GM21423 (cell line): ENCODE measurements around the gene KYAT1.
"Not testable (repeated sequence)": the region's sequence is repeated elsewhere in the genome, so short reads cannot be mapped to it uniquely, and the experiment has no call there.

Source experiments
- ATAC-seq: cut with Tn5 transposase; IDR thresholded peaks from one replicate; pipeline ENCODE4 v1.9.1; 2021; ENCODE audit warnings: mild to moderate bottlenecking, moderate library complexity; ENCODE audit not compliant: unreplicated experiment

KYAT1 gene

DNA sequence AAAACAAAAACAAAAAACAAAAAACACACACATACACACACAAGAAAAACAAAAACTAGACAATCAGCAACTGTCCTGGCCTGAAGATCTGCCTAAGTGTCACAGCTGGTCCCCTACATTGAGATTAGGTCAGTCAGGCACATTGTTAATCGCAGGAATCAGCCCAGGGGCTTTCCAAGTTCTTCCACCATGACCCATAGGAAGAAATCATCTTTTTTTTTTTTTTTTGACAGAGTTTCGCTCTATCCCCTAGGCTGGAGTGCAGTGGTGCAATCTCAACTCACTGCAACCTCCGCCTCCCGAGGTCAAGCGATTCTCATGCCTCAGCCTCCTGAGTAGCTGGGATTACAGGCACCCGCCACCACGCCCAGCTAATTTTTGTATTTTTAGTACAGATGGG is 38.6 kb downstream of the KYAT1 start:
- ATAC-seq: not testable (repeated sequence)

- ATAC-seq: no peak
Measured at GRCh38 chr9:128841694-128842492, 39.9 kb downstream of the KYAT1 start.

GRCh38 chr9:128840524-128840923 is 41.2 kb downstream of the KYAT1 start:
- ATAC-seq: no peak

- no peak for ATAC-seq
Measured at GRCh38 chr9:128838338-128838737, 43.4 kb downstream of the KYAT1 start.

DNA sequence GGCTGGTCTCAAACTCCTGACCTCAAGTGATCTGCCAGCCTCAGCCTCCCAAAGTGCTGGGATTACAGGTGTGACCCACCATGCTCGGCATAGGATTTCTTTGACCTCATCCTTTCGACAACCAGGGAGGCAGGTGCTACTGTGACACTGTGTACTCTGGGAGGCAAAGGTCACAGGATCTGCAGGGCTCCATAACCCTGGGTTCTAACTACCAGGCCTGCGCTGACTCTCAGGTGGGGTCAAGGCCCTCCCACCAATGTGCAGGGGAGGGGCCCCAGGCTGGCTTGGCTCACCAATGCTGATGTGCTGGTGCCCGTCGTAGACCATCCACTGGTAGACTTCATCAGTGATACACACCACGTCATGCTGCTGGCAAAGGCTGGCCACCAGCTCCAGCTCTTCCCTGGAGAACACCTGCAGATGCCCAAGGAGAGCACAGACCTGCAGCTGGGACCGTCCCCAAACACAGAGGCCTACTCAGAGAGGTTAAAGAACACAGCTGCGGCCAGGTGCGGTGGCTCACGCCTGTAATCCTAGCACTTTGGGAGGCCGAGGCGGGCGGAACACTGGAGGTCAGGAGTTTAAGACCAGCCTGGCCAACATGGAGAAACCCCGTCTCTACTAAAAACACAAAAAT is 45.1 kb downstream of the KYAT1 start:
- no peak for ATAC-seq

- no peak for ATAC-seq
Measured at GRCh38 chr9:128835246-128836210, 46.2 kb downstream of the KYAT1 start.

DNA sequence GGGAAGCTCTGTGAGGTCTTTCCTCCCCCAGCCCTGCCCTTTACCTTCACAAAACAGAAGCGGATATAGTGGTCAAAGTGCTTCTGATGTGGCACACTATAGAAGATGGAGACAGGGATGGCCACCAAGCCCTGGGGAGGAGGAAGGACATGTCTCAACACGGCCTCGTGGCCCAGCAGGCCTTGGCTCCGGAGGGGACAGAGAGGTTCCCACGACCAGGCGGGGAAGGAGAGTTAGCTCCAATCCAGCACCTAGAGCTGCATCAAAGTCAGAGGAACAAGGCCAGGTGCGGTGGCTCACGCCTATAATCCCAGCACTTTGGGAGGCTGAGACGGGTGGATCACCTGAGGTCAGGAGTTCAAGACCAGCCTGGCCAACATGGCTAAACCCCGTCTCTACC is 48.1 kb downstream of the KYAT1 start:
- no peak for ATAC-seq

DNA sequence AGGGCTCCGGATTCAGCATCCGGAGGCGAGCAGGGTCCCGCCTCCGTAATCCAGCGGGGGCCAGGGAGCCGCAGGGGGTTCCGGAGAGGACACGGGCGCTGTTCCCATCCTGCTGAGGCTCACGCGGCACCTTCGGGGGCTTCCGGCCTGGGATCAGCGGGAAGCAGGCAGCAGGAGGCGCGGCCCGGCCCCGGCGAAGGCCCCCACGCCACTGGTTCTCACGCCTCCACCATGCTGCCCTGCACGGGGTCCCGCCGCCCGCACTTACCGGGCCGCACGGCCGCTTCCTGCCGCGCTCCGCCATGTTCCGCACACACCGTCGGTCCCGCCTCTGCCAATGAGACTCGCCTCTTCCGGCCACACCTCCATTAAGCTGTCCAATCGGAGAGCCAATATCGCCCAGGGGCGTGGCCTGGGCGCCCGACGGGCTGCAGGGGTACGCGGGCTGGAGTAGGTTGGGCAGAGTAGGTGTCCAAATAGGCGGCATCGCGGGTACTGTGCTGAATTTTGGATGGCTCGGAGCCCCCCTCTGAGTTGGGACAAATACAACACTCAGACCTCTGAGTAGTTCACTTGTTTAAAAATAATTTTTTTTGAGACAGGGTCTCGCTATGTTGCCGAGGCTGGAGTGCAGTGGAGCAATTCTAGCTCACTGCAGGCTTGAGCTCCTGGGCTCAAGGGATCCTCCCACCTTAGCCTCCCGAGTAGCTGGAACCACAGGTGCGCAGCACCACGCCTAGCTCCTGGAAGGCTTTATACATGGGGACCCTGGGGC is 52.1 kb downstream of the KYAT1 start, which contains the start of gene SPOUT1:
Gene SPOUT1 (minus strand): TSS at position 318 of the 775 bp plus-strand sequence. CDS start 14 bp downstream, at position 304.
- peak; percentile 98 for ATAC-seq

DNA sequence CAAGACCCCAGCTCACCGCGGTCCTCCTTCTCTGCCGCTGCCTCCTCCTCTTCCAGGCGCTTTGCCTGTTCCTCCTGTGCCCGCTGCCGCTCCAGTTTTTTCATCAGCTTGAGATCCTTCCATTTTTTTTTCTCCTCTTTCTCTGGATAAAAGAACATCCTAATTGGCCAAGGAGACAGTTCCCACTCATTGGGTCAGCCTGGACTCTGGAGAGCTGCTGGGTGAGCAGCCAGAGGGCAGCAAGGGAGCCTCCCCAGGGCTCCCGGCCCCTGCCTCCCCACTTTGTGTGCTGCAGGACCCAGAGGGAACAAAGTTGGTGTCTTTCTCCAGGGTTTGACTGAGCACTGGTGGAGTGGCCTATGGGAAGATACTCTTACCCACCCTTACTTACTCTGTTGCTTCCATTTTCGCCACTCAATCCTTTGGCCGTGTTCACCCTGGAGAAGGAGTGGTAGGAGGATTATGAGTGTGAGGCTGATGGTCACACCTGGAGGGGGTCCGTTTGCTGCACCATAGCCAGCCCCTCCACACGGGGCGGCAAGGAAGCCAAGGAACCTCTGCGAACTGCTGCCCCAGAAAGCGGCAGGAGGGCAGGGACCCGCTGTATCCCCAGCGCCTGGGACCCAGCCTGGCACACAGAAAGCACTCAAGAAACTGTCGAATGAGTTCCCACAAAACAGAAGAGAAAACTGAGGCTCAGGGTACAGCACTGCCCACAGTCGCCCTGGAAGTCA is 52.9 kb downstream of the KYAT1 start:
- no peak for ATAC-seq

- ATAC-seq: no peak
Measured at GRCh38 chr9:128828267-128828666, 53.5 kb downstream of the KYAT1 start.

- ATAC-seq: no peak
Measured at GRCh38 chr9:128825923-128826700, 55.6 kb downstream of the KYAT1 start.

DNA sequence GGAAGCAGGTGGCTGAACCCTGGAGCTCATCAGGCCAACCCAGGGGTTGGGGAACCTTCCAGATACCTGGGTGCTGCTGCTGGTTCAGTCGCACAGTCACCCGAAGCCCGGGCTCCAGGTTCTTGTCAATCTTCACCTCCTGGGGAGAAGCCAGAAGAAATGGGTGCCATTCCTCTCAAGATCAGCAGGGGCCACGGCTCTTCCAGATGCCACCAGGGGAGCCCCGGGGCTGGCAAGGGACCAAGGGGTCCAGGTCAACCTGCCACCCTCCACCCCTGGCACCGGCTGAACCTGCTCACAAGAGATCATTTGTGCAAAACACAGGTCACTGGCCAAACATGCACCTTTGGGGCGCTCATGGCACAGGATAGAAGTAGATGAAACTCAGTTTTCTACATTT is 56.8 kb downstream of the KYAT1 start:
- no peak for ATAC-seq

GRCh38 chr9:128823903-128824406 is 57.8 kb downstream of the KYAT1 start:
- no peak for ATAC-seq

DNA sequence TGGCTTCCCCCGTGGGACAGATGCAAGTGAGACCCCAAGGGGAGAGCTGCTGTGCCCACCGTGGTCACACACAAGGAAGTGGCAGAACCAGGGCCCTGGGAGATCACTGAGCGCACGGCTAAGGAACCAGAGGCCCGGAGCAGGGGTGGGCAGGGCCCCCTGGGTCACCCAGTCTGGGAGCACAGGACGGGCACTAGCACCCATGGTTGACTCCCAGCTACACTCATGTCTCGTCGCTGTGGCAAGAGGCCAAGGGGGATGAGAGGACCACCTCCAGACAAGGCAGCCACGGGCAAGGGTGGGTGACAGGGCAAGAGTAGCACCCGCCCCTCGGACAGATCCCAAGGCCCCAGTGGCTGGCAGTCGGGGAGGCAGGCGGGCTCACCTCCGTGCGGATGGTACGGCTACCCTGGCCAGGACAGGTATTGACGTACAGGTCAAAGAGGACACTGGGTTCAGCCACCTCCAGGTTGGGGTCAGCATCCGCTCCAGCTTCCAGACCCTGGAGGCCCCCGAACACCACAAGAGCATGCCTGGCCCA is 58.3 kb downstream of the KYAT1 start:
- ATAC-seq: no peak

- ATAC-seq: no peak
Measured at GRCh38 chr9:128822407-128823042, 59.2 kb downstream of the KYAT1 start.

DNA sequence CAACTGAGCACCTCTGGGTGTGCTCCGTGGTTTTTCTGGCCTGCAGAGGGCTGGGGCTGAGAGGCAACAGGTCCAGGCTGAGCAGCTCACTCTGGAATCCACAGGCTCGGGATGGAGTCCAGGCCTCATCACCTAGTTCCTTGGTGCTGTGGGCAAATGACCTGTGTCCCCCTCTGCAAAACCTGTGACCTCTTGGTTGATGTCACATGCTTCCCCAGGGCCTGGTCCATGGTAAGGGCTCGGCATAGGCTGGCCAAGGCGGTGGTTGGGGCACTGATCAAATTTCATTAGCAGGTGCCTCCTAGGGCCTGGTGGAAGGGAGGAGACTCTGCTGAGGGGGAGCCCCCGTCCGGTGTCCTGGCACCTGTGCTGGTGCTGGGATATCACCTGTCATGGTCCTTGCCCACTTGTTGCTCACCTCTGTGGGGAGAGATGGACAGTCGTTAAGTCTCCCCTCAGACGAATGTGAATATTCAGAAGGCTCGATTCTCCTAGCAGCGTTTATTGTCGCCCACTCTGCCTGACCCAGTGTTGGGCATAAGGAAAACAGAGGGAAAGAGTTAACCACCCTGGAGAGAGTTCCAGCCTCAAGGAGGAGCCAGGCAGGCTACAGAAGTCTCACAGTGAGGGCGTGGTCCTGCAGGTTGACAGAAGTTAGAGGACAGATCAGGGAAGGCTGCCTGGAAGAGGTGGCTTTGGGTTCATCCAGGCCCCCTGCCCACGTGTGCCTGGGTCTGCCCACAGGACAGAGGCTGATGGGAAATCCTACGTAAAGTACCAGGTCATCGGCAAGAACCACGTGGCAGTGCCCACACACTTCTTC is 60.0 kb downstream of the KYAT1 start:
- ATAC-seq: no peak
